B cell (primary cell): ENCODE results near the gene TANGO6.

Experiments used
- EZH2 ChIP-seq: IDR thresholded peaks from 2 replicates; pipeline ENCODE4 v1.6.1; 2012; ENCODE audit warnings: borderline replicate concordance, low read depth, mild to moderate bottlenecking, moderate library complexity, low read length; ENCODE audit not compliant: insufficient read depth, poor library complexity, severe bottlenecking
- TF ChIP-seq, protein P1 (sequence below): fragments of 200-600 bp; IDR thresholded peaks from one replicate; pipeline ENCODE4 v1.8.0; 2022; ENCODE audit warnings: antibody characterized with exemption, mild to moderate bottlenecking

DNA sequence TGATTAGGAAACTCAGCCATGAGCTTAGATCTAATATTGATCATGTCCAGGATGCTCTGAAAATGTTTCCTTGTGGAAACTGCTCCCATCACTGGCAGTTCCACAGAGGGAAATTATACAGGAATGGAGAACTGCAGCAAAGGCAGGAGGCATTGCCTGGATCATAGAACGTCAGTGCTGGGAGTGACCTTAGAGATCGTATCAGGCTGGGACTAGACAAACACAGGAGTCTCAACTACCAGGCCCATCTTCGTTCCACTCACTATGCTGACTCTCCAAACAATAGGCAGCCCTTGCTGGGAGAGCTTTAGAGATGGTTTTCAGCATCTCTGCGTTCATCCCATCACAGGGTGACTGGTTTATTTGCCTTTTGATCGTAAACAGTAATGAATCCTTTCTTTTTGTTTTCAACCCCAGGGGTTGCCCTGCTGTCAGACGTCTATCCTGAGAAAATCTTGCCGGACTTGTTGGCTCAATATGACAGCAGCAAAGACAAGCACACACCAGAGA is 130.3 kb downstream of the TANGO6 start:
- TF ChIP-seq, protein P1, sequence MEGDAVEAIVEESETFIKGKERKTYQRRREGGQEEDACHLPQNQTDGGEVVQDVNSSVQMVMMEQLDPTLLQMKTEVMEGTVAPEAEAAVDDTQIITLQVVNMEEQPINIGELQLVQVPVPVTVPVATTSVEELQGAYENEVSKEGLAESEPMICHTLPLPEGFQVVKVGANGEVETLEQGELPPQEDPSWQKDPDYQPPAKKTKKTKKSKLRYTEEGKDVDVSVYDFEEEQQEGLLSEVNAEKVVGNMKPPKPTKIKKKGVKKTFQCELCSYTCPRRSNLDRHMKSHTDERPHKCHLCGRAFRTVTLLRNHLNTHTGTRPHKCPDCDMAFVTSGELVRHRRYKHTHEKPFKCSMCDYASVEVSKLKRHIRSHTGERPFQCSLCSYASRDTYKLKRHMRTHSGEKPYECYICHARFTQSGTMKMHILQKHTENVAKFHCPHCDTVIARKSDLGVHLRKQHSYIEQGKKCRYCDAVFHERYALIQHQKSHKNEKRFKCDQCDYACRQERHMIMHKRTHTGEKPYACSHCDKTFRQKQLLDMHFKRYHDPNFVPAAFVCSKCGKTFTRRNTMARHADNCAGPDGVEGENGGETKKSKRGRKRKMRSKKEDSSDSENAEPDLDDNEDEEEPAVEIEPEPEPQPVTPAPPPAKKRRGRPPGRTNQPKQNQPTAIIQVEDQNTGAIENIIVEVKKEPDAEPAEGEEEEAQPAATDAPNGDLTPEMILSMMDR: no peak
- TF ChIP-seq EZH2: no peak
